ENCODE data around the gene TFAP2A.

The TFAP2A gene

DNA sequence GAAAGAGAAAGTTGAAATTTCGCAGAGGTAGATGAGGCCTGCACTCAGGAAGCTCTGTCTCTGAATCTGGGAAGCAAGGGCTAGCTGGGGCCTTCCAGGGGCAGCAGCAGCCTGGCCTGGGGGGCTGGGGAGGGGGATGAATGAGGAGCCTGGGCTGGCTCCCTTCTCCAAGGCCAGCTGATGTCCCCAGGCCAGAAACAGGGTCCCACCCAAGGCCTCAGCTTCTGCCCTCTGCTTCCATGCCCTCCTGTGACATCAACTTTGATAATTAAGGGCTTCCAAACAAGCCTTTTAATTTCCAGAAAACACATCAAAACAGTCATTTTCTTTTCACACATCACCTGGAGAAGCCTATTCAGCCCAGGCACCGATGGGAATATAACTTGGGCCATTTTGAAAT, 15.4 kb downstream of the TFAP2A start:
- DNase-seq (ENCODE audit: low read depth), result no peak

DNA sequence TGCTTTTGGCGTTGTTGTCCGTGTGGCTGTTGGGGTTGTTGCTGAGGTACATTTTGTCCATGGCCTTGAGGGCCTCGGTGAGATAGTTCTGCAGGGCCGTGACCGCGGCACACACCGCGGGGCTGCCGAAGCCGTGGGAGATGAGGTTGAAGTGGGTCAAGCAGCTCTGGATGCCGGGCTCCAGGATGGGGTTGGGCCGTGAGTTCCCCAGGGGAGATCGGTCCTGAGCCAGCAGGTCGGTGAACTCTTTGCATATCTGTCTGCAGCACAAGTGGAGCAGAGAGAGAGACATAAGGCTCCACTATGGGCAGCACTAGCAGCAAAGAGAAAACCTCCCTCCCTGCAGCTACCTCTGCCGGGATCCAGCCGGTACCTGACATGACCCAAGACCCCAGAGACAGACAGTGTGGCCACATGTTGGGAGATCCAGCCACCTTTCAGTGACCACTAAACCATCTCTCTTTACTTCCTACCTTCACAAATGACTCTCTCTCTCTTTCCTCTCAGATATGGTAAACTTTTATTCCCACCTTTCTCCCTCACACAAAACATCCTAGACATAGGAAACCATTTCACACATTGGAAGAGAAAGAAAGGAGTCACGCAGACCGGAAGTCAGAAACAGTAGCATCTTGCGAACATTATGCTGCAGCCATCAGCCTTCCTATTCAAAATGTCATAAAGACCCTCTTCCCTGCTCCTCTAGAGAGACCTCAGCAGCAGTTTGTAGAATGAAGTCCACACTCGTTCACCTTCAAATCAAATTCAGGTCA, 16.2 kb downstream of the TFAP2A start:
- DNase-seq (ENCODE audit: low read depth), result no peak

DNA sequence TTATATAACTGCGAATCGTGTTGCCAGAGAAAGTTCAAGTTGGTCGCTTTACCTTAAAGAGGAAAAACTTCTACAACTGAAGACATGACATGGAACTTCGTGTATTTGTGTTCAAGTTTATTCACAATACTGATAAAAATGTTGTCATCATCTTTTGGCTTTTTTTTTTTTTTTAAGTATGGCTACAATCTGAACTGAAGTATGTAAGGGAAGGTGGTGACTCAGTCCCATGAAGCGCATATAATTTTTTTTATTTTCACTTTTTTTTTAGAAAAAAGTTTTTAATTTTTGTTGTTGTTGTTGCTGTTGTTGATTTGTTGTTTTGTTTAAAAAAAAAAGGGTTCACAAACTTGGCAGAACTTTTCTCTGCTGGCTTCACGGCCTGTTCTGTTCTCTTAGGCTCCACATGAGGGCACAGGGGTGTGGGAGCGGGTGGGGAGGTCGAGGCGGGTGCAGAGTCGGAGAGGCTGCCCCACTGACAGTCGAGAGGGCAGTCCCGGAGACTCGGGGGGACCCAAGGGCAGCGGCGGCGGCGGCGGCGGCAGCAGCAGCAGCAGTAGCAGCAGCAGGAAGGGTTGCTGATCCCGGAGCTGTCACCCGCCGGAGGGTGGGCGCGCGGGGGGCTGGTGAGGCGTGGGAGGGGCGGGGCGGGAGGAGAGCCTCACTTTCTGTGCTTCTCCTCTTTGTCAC, 17.0 kb downstream of the TFAP2A start:
- no peak for DNase-seq (ENCODE audit: low read depth)

GRCh38 chr6:10396785-10397184, 18.1 kb downstream of the TFAP2A start:
- DNase-seq (ENCODE audit: low read depth), result no peak

- no peak for DNase-seq (ENCODE audit: low read depth)
Measured at GRCh38 chr6:10395704-10396546, 18.9 kb downstream of the TFAP2A start.

- DNase-seq (ENCODE audit: low read depth), result no peak
Measured at GRCh38 chr6:10395171-10395703, 19.6 kb downstream of the TFAP2A start.

DNA sequence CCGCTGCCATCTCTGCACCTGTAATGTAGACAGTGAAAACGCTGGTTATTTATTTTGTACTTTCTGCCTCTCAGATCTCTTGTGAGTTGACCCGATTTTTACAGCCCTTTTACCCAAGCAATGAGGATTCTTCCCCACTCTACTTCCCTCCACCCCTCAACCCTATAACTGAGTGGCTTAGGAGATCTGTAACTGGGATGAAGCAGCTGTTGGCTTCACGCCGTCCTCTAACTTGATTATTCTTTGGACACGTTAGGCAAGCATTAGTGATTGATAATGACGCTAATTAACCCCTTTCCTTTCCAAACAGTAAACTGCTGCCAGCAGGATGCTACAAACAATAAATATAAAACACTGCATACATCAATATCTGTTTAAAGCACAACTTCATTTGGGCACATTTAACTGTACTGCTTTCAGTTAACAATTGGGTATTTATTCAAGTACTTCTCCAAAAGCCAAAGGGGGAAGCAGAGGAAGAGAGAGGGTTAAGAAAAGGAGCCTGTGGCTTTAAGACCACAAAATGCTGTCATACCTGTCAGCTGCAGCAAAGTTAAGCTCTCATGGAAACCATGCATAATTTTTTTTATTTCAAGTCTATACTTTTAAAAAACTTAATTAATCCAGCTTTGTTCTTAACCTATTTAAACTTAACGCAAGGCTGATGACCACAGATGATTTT, 21.2 kb downstream of the TFAP2A start:
- DNase-seq (ENCODE audit: low read depth), result no peak

DNA sequence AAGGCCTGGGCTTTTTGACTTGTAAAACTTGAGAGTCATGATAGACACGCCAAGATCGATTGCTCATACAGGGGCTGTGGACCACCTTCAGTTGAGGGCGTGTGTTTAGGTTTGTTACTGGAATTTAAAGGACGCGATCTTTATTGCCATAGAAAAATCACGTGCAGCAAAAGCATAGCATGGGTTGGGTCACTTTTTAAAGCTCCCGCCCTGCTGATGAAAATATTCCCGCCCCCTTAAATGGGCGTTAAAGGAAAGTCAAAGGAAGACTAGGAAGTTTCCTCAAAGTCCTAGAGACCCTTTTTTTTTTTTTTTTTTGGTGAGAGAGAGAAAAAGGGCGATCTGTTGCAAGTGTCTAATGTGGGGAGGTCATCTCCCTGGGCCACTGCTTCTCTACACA, 23.1 kb downstream of the TFAP2A start:
- no peak for DNase-seq (ENCODE audit: low read depth)

- DNase-seq (ENCODE audit: low read depth), result no peak
Measured at GRCh38 chr6:10391299-10391630, 23.6 kb downstream of the TFAP2A start.

DNA sequence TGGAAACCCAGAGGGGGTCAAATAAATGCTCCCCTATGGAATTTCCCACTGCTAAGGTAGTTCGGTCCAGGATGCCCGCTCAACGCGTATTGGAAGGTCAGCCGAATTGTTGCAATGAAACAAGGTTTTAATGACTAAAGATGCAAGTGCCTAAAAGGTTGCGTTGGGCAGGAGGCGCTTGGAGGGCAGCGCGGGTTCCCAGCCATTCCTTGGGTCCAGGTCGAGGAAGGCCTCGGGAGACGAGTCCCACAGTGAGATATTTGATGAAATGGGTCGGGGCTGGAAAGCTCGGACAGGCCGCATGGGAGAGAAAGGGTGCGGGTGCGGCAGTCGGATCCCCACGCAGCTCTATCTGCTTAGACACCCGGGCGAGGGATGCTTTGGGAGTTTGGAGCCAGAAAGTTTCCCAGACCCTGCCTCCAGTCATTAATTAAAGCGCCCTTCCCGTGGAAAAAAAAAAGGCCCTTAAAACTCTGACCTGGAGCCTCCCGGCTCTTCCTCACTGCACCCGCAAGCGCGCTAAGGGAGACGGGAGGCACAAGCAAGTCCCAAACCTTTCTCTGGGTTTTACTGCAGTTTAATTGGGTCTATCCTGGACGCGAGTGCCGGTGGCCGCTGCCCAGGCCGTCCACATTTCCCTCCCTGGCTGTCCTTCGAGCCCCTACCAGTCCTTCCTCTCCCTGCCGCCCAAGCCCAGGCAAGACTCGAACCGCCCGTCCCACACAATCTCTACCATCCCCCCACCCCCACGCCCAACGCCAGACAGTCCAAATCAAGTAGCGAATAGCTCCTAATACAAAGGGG, 24.2 kb downstream of the TFAP2A start:
- DNase-seq (ENCODE audit: low read depth), result no peak

GRCh38 chr6:10389739-10390494, 25.0 kb downstream of the TFAP2A start:
- no peak for DNase-seq (ENCODE audit: low read depth)

- no peak for DNase-seq (ENCODE audit: low read depth)
Measured at GRCh38 chr6:10386756-10387654, 27.9 kb downstream of the TFAP2A start.

GRCh38 chr6:10386220-10386619, 28.7 kb downstream of the TFAP2A start:
- DNase-seq (ENCODE audit: low read depth), result no peak

DNA sequence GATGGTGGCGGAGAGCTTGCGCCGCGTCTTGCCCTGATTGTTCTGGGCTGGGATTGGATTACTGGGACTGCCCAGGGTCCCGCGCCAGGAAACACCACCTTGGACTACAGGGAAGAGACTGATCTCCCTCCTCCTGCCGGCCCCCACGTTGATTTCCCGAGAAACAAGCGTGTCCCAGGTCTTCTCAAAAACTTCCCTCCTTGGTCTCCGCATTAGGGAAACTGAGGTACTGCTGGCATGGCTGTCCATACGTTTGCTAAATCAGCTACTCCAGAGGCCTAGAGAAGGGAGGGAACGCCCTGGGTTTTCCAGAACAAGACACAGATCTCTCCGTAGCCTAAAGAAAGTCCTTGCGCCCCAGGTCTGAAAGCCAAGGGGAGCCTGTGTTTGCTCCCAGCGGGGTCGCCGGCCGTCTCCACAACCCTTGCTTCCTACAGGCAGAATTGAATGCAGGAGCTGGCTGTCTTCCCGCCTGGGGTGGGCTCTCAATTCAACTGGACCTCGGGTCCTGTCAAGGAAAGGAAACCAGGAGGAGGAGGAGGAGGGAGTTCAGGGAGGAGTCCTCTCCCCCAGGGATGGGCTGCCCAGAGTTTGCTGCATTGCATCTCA, 29.2 kb downstream of the TFAP2A start:
- no peak for DNase-seq (ENCODE audit: low read depth)

- DNase-seq (ENCODE audit: low read depth), result no peak
Measured at GRCh38 chr6:10384610-10385523, 30.0 kb downstream of the TFAP2A start.

DNA sequence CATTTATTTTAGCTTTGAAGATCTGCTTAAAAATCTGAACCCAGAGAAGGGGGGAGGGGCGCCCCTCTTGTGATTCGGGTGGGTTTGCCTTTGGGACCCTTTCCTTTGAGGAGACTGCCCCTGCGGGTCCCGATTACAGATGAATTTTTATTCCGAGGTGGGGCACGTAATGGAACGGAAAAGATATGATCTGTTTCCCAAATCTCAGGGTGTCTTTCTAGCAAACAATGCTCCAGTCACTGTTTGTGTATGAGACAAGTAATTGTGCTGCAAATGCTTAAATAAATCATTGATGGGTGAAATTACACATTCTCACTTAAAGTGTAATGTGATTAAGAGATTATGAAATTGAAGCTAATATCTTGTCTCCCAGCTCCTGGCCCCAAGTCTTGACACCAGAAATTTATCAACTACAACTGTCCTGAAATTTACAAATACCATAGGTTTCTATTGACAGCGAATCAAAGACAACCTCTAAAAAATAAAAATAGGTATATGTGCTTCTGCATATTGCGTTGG, 30.7 kb downstream of the TFAP2A start:
- DNase-seq (ENCODE audit: low read depth), result no peak

GRCh38 chr6:10383331-10384090, 31.4 kb downstream of the TFAP2A start:
- no peak for DNase-seq (ENCODE audit: low read depth)
